K562 (cell line): ENCODE results near the gene KMT2C. TPM values are rescaled to one million over a fixed set of nuclear protein-coding genes. Genes with fewer than 3 reads are reported as not detected.

ENCODE experiments used
- CC2D1A ChIP-seq: fragments of 450-650 bp; IDR thresholded peaks from 2 replicates; pipeline ENCODE4 v1.6.1; 2017; ENCODE audit warnings: mild to moderate bottlenecking
- EHMT2 ChIP-seq: fragments of 450-650 bp; IDR thresholded peaks from 2 replicates; pipeline ENCODE4 v1.6.1; 2018; ENCODE audit warnings: antibody characterized with exemption
- MTA1 ChIP-seq: fragments of 450-650 bp; IDR thresholded peaks from 2 replicates; pipeline ENCODE4 v1.6.1; 2017; ENCODE audit warnings: borderline replicate concordance
- RBBP5 ChIP-seq: fragments of 200-600 bp; sonication (generic); IDR thresholded peaks from 2 replicates; pipeline ENCODE4 v1.6.1; 2012; ENCODE audit warnings: borderline replicate concordance, mild to moderate bottlenecking, low read length, control low read depth, inconsistent platforms; ENCODE audit not compliant: insufficient read depth, poor library complexity, severe bottlenecking
- polyA plus RNA-seq, 8 experiments: library from polyadenylated mRNA; depleted of rRNA in 4 of 8; stranded (reverse) in 5 of 8; unstranded in 3 of 8; fragments of >200 nt; fragmentation: Nextera tagmentation in 2 of 8; fragmentation: Illumina TruSeq in 1 of 8; extraction: Ambion mirVana in 2 of 8; extraction: Trizol in 1 of 8; gene quantifications; 2 replicates each; pipeline versions ENCODE4 v1.2.1 to v1.2.3, GENCODE V29; 2011 to 2014; ENCODE audit warnings: inconsistent platforms in 1 of 8, missing spikeins in 1 of 8
- total RNA-seq, 7 experiments: library from RNA; depleted of rRNA in 6 of 7; stranded (reverse); fragments of >200 nt in 6 of 7; fragmentation: Illumina TruSeq in 2 of 7; extraction: Trizol in 2 of 7; gene quantifications; 2 replicates each; pipeline versions ENCODE4 v1.2.1 to v1.2.3, GENCODE V29; 2011 to 2021; ENCODE audit warnings: low replicate concordance in 1 of 7
- TF ChIP-seq, protein P1 (sequence below), 3 experiments: fragments of 200-800 bp in 1 of 3; fragments of 250-450 bp in 1 of 3; fragments of 450-650 bp in 1 of 3; sonication (Bioruptor Pico) in 1 of 3; sonication (Bioruptor generic) in 1 of 3; formaldehyde crosslinking in 1 of 3; IDR thresholded peaks; 2 replicates each; pipeline versions ENCODE4 v1.6.1 to v1.8.0; 2016 to 2022; ENCODE audit warnings: mild to moderate bottlenecking in 2 of 3, missing genetic modification characterization in 2 of 3, missing compliant biosample characterization in 1 of 3, moderate library complexity in 1 of 3
- TF ChIP-seq, protein P2 (sequence below), 2 experiments: fragments of 450-650 bp in 1 of 2; sonication (generic) in 1 of 2; formaldehyde crosslinking in 1 of 2; IDR thresholded peaks; 2 replicates each; pipeline versions ENCODE4 v1.7.1 to v1.9.0; 2016 to 2022; ENCODE audit warnings: inconsistent platforms in 1 of 2, mild to moderate bottlenecking in 1 of 2, missing genetic modification reagents in 1 of 2
- TF ChIP-seq, protein P3 (sequence below): sonication (generic); formaldehyde crosslinking; IDR thresholded peaks from 2 replicates; pipeline ENCODE4 v1.8.0; 2022; ENCODE audit warnings: missing genetic modification reagents, mild to moderate bottlenecking, moderate library complexity, borderline replicate concordance
- TF ChIP-seq, protein P4 (sequence below), 3 experiments: IDR thresholded peaks in 2 of 3; conservative IDR thresholded peaks in 1 of 3; 2 replicates each; pipeline ENCODE4 v1.5.1; 2011 to 2012; ENCODE audit warnings: low read length in 3 of 3, mild to moderate bottlenecking in 3 of 3, control low read depth in 2 of 3, improper control_type of control experiment in 1 of 3, inconsistent platforms in 1 of 3, low read depth in 1 of 3, mixed read lengths in 1 of 3, moderate library complexity in 1 of 3; ENCODE audit not compliant: insufficient read depth in 2 of 3

Gene KMT2C
- total and polyA plus RNA-seq, 9 of the 15 experiments (the other 6 are each of a cell fraction or from before 2014, with no cell fraction given), result 4.9 to 67.8 (median 27.1) TPM

DNA sequence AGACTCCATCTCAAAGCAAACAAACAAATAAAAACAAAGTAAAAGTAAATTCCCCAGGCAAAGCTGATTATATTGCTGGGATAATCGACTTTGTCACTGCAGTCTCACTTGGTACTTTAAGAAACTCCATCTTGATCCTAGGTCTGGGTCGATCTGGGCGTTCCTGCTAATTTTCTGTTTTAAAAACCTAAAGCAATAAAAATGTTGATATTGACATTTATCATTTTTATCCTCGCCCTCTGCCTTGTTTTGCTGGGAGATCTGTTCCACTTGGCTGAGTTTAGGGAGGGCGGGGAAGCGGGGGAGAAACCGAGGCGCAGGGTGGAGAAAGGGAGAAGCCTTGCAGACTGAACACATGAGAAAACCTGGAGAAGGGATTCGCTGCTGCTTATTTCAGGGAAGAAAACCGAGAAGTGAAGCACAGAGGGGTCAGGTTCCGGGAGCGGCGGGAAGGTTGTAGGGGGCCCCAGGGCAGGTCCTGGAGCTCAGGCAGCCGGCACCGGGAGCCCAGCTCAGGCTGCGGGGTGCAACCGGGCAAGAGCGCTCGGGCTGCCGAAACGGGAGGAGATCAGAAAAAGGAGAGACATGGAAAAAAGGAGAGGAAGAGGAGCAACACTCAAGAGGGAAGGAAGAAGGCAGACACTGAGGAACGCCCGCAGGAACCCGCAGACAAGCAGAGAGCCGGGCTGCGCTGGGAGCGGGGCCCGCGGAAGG, 27.3 kb upstream of the KMT2C start (continued):
- TF ChIP-seq, protein P1, sequence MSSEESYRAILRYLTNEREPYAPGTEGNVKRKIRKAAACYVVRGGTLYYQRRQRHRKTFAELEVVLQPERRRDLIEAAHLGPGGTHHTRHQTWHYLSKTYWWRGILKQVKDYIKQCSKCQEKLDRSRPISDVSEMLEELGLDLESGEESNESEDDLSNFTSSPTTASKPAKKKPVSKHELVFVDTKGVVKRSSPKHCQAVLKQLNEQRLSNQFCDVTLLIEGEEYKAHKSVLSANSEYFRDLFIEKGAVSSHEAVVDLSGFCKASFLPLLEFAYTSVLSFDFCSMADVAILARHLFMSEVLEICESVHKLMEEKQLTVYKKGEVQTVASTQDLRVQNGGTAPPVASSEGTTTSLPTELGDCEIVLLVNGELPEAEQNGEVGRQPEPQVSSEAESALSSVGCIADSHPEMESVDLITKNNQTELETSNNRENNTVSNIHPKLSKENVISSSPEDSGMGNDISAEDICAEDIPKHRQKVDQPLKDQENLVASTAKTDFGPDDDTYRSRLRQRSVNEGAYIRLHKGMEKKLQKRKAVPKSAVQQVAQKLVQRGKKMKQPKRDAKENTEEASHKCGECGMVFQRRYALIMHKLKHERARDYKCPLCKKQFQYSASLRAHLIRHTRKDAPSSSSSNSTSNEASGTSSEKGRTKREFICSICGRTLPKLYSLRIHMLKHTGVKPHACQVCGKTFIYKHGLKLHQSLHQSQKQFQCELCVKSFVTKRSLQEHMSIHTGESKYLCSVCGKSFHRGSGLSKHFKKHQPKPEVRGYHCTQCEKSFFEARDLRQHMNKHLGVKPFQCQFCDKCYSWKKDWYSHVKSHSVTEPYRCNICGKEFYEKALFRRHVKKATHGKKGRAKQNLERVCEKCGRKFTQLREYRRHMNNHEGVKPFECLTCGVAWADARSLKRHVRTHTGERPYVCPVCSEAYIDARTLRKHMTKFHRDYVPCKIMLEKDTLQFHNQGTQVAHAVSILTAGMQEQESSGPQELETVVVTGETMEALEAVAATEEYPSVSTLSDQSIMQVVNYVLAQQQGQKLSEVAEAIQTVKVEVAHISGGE (CRISPR knock-in tag; IDR thresholded peaks at IDR 0.05), result peak in 2 of 3 experiments; percentile 30 to 31; a peak in 1 of 6 replicates
- TF ChIP-seq, protein P2, sequence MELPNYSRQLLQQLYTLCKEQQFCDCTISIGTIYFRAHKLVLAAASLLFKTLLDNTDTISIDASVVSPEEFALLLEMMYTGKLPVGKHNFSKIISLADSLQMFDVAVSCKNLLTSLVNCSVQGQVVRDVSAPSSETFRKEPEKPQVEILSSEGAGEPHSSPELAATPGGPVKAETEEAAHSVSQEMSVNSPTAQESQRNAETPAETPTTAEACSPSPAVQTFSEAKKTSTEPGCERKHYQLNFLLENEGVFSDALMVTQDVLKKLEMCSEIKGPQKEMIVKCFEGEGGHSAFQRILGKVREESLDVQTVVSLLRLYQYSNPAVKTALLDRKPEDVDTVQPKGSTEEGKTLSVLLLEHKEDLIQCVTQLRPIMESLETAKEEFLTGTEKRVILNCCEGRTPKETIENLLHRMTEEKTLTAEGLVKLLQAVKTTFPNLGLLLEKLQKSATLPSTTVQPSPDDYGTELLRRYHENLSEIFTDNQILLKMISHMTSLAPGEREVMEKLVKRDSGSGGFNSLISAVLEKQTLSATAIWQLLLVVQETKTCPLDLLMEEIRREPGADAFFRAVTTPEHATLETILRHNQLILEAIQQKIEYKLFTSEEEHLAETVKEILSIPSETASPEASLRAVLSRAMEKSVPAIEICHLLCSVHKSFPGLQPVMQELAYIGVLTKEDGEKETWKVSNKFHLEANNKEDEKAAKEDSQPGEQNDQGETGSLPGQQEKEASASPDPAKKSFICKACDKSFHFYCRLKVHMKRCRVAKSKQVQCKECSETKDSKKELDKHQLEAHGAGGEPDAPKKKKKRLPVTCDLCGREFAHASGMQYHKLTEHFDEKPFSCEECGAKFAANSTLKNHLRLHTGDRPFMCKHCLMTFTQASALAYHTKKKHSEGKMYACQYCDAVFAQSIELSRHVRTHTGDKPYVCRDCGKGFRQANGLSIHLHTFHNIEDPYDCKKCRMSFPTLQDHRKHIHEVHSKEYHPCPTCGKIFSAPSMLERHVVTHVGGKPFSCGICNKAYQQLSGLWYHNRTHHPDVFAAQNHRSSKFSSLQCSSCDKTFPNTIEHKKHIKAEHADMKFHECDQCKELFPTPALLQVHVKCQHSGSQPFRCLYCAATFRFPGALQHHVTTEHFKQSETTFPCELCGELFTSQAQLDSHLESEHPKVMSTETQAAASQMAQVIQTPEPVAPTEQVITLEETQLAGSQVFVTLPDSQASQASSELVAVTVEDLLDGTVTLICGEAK (IDR thresholded peaks at IDR 0.05), result peak; percentile 38
- TF ChIP-seq, protein P2 (CRISPR knock-in tag; IDR thresholded peaks at IDR 0.05), result no peak
- TF ChIP-seq, protein P3, sequence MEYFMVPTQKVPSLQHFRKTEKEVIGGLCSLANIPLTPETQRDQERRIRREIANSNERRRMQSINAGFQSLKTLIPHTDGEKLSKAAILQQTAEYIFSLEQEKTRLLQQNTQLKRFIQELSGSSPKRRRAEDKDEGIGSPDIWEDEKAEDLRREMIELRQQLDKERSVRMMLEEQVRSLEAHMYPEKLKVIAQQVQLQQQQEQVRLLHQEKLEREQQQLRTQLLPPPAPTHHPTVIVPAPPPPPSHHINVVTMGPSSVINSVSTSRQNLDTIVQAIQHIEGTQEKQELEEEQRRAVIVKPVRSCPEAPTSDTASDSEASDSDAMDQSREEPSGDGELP (CRISPR knock-in tag), result no peak
- peak; percentile 11; the same call in 1 of the 2 replicates for TF ChIP-seq MTA1
- TF ChIP-seq, protein P4, sequence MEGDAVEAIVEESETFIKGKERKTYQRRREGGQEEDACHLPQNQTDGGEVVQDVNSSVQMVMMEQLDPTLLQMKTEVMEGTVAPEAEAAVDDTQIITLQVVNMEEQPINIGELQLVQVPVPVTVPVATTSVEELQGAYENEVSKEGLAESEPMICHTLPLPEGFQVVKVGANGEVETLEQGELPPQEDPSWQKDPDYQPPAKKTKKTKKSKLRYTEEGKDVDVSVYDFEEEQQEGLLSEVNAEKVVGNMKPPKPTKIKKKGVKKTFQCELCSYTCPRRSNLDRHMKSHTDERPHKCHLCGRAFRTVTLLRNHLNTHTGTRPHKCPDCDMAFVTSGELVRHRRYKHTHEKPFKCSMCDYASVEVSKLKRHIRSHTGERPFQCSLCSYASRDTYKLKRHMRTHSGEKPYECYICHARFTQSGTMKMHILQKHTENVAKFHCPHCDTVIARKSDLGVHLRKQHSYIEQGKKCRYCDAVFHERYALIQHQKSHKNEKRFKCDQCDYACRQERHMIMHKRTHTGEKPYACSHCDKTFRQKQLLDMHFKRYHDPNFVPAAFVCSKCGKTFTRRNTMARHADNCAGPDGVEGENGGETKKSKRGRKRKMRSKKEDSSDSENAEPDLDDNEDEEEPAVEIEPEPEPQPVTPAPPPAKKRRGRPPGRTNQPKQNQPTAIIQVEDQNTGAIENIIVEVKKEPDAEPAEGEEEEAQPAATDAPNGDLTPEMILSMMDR (IDR thresholded peaks at IDR 0.05 in 2 of 3, conservative IDR thresholded peaks at IDR 0.05 in 1 of 3; ENCODE audit: insufficient read depth in 2 of 3, low read depth in 1 of 3, low read length in 3 of 3), result 0 out of 6 replicates have a peak, but pooled peaks of 1 of the 3 experiments have one; percentile 7
- TF ChIP-seq CC2D1A, result peak; percentile 56; the same call in 1 of the 2 replicates
- 0 out of 2 replicates have a peak, but pooled peaks have one; percentile 26 for TF ChIP-seq EHMT2
- peak; percentile 40 for TF ChIP-seq RBBP5
